ENCODE measurements around the gene EPS8L1.

EPS8L1 gene

GRCh38 chr19:55081770-55082019 is 6.0 kb downstream of the EPS8L1 start:
- DNase-seq = no peak

- peak; percentile 41 for DNase-seq
These were observed 6.6 kb downstream of the EPS8L1 start for GRCh38 chr19:55082020-55082851.

- DNase-seq = peak; percentile 13
These were observed 7.6 kb downstream of the EPS8L1 start for GRCh38 chr19:55083004-55083850.

GRCh38 chr19:55084416-55084815 is 8.7 kb downstream of the EPS8L1 start:
- DNase-seq = no peak

- DNase-seq = no peak
These were observed 10.4 kb downstream of the EPS8L1 start for GRCh38 chr19:55085923-55086715.

GRCh38 chr19:55086730-55087541 is 11.3 kb downstream of the EPS8L1 start:
- no peak for DNase-seq

- DNase-seq = no peak
These were observed 11.9 kb downstream of the EPS8L1 start for GRCh38 chr19:55087542-55087901.

- no peak for DNase-seq
These were observed 12.4 kb downstream of the EPS8L1 start for GRCh38 chr19:55088021-55088451.

- peak; percentile 95 for DNase-seq
These were observed 13.1 kb downstream of the EPS8L1 start for GRCh38 chr19:55088543-55089341.

- DNase-seq = no peak
These were observed 13.8 kb downstream of the EPS8L1 start for GRCh38 chr19:55089342-55089944.

- DNase-seq = no peak
These were observed 14.9 kb downstream of the EPS8L1 start for GRCh38 chr19:55090564-55090963.

- DNase-seq = no peak
These were observed 15.6 kb downstream of the EPS8L1 start for GRCh38 chr19:55091126-55091910.

GRCh38 chr19:55091955-55092354 is 16.3 kb downstream of the EPS8L1 start:
- DNase-seq = no peak

- DNase-seq = no peak
These were observed 17.0 kb downstream of the EPS8L1 start for GRCh38 chr19:55092423-55093318.

GRCh38 chr19:55094456-55095259 is 19.0 kb downstream of the EPS8L1 start:
- no peak for DNase-seq

GRCh38 chr19:55095260-55096060 is 19.8 kb downstream of the EPS8L1 start:
- DNase-seq = peak; percentile 94

- no peak for DNase-seq
These were observed 20.5 kb downstream of the EPS8L1 start for GRCh38 chr19:55096061-55096701.
